Measurements from ENCODE around the gene XYLT1. TPM values are rescaled to one million over a fixed set of nuclear protein-coding genes. Genes with fewer than 3 reads are reported as not detected.

The XYLT1 gene
- total and polyA plus RNA-seq, 4 experiments from 2014 or later = 1.4 to 48.5 (median 24.5) TPM

DNA sequence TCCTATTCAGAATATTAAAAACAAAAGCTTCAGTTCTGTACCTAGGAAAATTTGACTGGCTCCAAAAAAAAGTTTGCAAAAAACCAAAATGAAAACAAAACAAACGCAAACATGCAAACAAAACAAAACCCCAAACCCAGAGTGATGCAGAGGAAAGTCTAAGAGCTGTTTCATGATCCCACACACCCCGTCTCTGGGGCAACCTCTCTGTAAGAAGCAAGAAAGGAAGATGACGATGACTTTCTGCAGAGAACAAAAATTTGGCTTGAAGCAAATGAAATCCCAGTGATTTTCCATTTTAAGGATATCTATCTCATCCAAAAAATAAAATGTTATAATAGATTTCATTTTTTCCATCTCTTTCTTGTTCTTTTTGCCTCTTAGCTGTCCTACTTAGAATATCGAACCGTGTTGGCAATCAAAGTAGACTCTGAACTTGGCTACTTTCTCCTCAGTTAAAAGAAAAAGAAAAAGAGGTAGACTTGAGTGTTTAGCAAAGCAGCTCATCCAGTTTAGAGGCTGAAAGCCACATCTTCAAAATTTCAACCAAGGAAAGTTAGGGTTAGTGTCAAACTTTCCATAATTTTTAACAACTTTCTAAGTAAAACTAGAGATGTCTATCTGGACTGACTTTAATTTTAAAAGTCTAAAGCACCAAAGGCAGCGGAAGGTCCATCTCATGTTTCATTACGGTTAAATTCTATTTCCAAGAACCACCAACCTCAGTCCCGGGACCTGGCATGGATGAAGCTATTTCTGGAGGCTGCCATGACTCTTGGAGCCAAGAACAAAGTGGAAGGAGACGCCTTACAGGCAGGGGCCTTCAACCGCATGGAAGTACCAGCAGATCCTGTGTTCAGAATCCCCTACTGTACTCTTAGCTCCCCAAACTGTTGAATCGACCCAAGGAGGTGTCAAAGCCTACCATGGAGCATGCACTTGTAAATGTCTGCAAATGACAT is 180.8 kb downstream of the XYLT1 start:
- no peaks in the 10 kb centered on the region for H3K27me3 ChIP-seq (ENCODE audit: insufficient read depth, low read length)
- H3K4me3 ChIP-seq (ENCODE audit: low read length in 2 of 2) = no peak overlapping the region
- H3K4me1 ChIP-seq (ENCODE audit: insufficient read depth, low read length) = no peaks in the 10 kb centered on the region
- H3K36me3 ChIP-seq (ENCODE audit: insufficient read depth, low read length) = no peaks in the 10 kb centered on the region
- H3K9me3 ChIP-seq (ENCODE audit: control insufficient read depth in 1 of 2, low read length in 2 of 2) = no peaks in the 10 kb centered on the region
- POLR2A ChIA-PET (ENCODE audit: partially characterized antibody) = interaction anchor here (0.6 kb wide), 1 partner anchor 152 kb away, joined by 3 read pairs; no protein-coding TSS in a partner anchor
- DNase-seq = no peak
- peaks cover 9 to 29% (median 19%) of the 10 kb centered on the region in 4 donors for H3K4me1 Mint-ChIP-seq
- peaks cover 0 to 15% of the 10 kb centered on the region in 2 donors for H3K36me3 Mint-ChIP-seq
- no peak overlapping the region for H3K4me3 Mint-ChIP-seq
- H3K27ac ChIP-seq (ENCODE audit: low read depth, low read length) = no peak overlapping the region
- CTCF ChIA-PET (ENCODE audit: partially characterized antibody) = interaction anchor here (0.7 to 1.2 kb wide), 2 partner anchors 178 to 289 kb away, joined by 3 read pairs; no protein-coding TSS in a partner anchor
- H3K9me3 Mint-ChIP-seq = peaks cover 0 to 4% (median 0%) of the 10 kb centered on the region in 8 donors
- intact Hi-C loops (cut with micrococcal nuclease) = no loop called here
- no peaks in the 10 kb centered on the region for H3K27me3 Mint-ChIP-seq
- H3K27ac Mint-ChIP-seq = peak overlapping the region in 1 of 7 donors; percentile 38

GRCh38 chr16:17289050-17289449 is 181.7 kb downstream of the XYLT1 start:
- no peaks in the 10 kb centered on the region for H3K9me3 ChIP-seq (ENCODE audit: control insufficient read depth in 1 of 2, low read length in 2 of 2)
- H3K4me3 Mint-ChIP-seq = no peak overlapping the region
- peaks cover 0 to 4% (median 0%) of the 10 kb centered on the region in 8 donors for H3K9me3 Mint-ChIP-seq
- intact Hi-C loops (cut with micrococcal nuclease) = no loop called here
- peak overlapping the region in 3 of 7 donors; percentile 18 to 75 (median 27) for H3K27ac Mint-ChIP-seq
- H3K4me1 ChIP-seq (ENCODE audit: insufficient read depth, low read length) = no peaks in the 10 kb centered on the region
- H3K4me3 ChIP-seq (ENCODE audit: low read length in 2 of 2) = no peak overlapping the region
- ChIA-PET POLR2A (ENCODE audit: partially characterized antibody) (interaction anchor here (0.6 kb wide), 1 partner anchor 153 kb away, joined by 3 read pairs; no protein-coding TSS in a partner anchor), CTCF (ENCODE audit: partially characterized antibody) (interaction anchor here (1.5 kb wide), 1 partner anchor 160 kb away, joined by 3 read pairs; no protein-coding TSS in a partner anchor)
- H3K36me3 Mint-ChIP-seq = peaks cover 0 to 15% of the 10 kb centered on the region in 2 donors
- no peak for DNase-seq
- peaks cover 10 to 24% (median 20%) of the 10 kb centered on the region in 4 donors for H3K4me1 Mint-ChIP-seq
- no peaks in the 10 kb centered on the region for H3K27me3 ChIP-seq (ENCODE audit: insufficient read depth, low read length)
- H3K27ac ChIP-seq (ENCODE audit: low read depth, low read length) = no peak overlapping the region
- H3K36me3 ChIP-seq (ENCODE audit: insufficient read depth, low read length) = no peaks in the 10 kb centered on the region
- no peaks in the 10 kb centered on the region for H3K27me3 Mint-ChIP-seq

DNA sequence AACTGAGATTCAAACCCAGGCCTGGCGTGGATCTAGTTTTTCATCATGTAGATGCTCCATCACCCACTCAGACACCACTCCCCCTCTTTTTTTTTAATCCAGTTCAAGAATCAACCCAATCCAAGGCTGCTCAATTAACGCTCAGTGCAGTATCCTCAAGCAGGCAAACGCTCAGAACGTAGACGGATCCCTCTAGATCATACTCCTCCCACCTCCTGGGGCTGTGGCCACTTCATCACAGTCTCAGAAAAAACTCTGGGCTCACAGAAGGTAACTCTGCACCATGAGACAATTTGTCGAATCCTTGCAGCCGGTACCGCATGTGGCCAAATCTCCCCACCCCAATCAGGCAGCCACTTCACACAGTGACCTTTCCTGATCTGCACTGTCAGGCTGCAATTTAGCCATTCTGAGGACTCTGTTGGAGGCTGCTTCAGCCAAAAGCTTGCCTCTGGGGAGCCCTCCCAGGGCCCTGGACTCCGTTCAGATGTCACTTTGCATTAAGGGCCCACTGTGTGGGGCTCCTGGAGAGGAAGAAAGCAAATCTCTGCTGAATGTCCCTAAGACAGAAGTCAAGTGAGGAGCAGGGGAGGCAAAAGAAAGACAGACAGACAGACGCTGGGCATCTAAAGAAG is 183.5 kb downstream of the XYLT1 start:
- Histone ChIP-seq H3K27me3 (ENCODE audit: insufficient read depth, low read length) (no peaks in the 10 kb centered on the region), H3K9me3 (ENCODE audit: control insufficient read depth in 1 of 2, low read length in 2 of 2) (no peaks in the 10 kb centered on the region), H3K4me1 (ENCODE audit: insufficient read depth, low read length) (no peaks in the 10 kb centered on the region), H3K36me3 (ENCODE audit: insufficient read depth, low read length) (no peaks in the 10 kb centered on the region), H3K4me3 (ENCODE audit: low read length in 2 of 2) (no peak overlapping the region), H3K27ac (ENCODE audit: low read depth, low read length) (no peak overlapping the region)
- intact Hi-C loops (cut with micrococcal nuclease) = no loop called here
- Mint-ChIP-seq H3K36me3 (peaks cover 0 to 10% of the 10 kb centered on the region in 2 donors), H3K27me3 (no peaks in the 10 kb centered on the region), H3K9me3 (peaks cover 0 to 4% (median 0%) of the 10 kb centered on the region in 8 donors), H3K4me3 (no peak overlapping the region), H3K4me1 (peaks cover 14 to 30% (median 28%) of the 10 kb centered on the region in 4 donors), H3K27ac (peak overlapping the region in 3 of 7 donors; percentile 4 to 38 (median 6))
- DNase-seq = no peak
- POLR2A ChIA-PET (ENCODE audit: partially characterized antibody) = no interaction called here
- CTCF ChIA-PET (ENCODE audit: partially characterized antibody) = interaction anchor here (0.9 to 1.4 kb wide), 4 partner anchors 9 to 60 kb away, joined by 3 to 4 read pairs (median 3); no protein-coding TSS in a partner anchor

- H3K9me3 ChIP-seq (ENCODE audit: control insufficient read depth in 1 of 2, low read length in 2 of 2) = no peaks in the 10 kb centered on the region
- intact Hi-C loops (cut with micrococcal nuclease) = no loop called here
- H3K4me3 ChIP-seq (ENCODE audit: low read length in 2 of 2) = no peak overlapping the region
- no peak overlapping the region for H3K27ac ChIP-seq (ENCODE audit: low read depth, low read length)
- H3K27me3 ChIP-seq (ENCODE audit: insufficient read depth, low read length) = no peaks in the 10 kb centered on the region
- Mint-ChIP-seq H3K9me3 (peaks cover 0 to 4% (median 0%) of the 10 kb centered on the region in 8 donors), H3K27me3 (no peaks in the 10 kb centered on the region), H3K36me3 (peaks cover 0 to 9% of the 10 kb centered on the region in 2 donors), H3K4me3 (no peak overlapping the region), H3K4me1 (peaks cover 13 to 30% (median 27%) of the 10 kb centered on the region in 4 donors), H3K27ac (peak overlapping the region in 2 of 7 donors; percentile 2 to 50)
- POLR2A ChIA-PET (ENCODE audit: partially characterized antibody) = no interaction called here
- no peak for DNase-seq
- no peaks in the 10 kb centered on the region for H3K4me1 ChIP-seq (ENCODE audit: insufficient read depth, low read length)
- no peaks in the 10 kb centered on the region for H3K36me3 ChIP-seq (ENCODE audit: insufficient read depth, low read length)
- CTCF ChIA-PET (ENCODE audit: partially characterized antibody) = no interaction called here
Measured at GRCh38 chr16:17286443-17286842, 184.3 kb downstream of the XYLT1 start.

GRCh38 chr16:17283016-17283415 is 187.7 kb downstream of the XYLT1 start:
- Mint-ChIP-seq H3K4me1 (peaks cover 20 to 41% (median 30%) of the 10 kb centered on the region in 4 donors), H3K4me3 (no peak overlapping the region), H3K36me3 (no peaks in the 10 kb centered on the region), H3K27ac (peak overlapping the region in 1 of 7 donors; percentile 14), H3K27me3 (no peaks in the 10 kb centered on the region), H3K9me3 (no peaks in the 10 kb centered on the region)
- DNase-seq = no peak
- no peaks in the 10 kb centered on the region for H3K27me3 ChIP-seq (ENCODE audit: insufficient read depth, low read length)
- no peak overlapping the region for H3K4me3 ChIP-seq (ENCODE audit: low read length in 2 of 2)
- no peak overlapping the region for H3K27ac ChIP-seq (ENCODE audit: low read depth, low read length)
- no peaks in the 10 kb centered on the region for H3K9me3 ChIP-seq (ENCODE audit: control insufficient read depth in 1 of 2, low read length in 2 of 2)
- H3K36me3 ChIP-seq (ENCODE audit: insufficient read depth, low read length) = no peaks in the 10 kb centered on the region
- POLR2A ChIA-PET (ENCODE audit: partially characterized antibody) = interaction anchor here (1.4 kb wide), 1 partner anchor 187 kb away, joined by 4 read pairs; no protein-coding TSS in a partner anchor
- CTCF ChIA-PET (ENCODE audit: partially characterized antibody) = interaction anchor here (0.7 kb wide), 1 partner anchor 14 kb away, joined by 5 read pairs; no protein-coding TSS in a partner anchor
- intact Hi-C loops (cut with micrococcal nuclease) = no loop called here
- no peaks in the 10 kb centered on the region for H3K4me1 ChIP-seq (ENCODE audit: insufficient read depth, low read length)

DNA sequence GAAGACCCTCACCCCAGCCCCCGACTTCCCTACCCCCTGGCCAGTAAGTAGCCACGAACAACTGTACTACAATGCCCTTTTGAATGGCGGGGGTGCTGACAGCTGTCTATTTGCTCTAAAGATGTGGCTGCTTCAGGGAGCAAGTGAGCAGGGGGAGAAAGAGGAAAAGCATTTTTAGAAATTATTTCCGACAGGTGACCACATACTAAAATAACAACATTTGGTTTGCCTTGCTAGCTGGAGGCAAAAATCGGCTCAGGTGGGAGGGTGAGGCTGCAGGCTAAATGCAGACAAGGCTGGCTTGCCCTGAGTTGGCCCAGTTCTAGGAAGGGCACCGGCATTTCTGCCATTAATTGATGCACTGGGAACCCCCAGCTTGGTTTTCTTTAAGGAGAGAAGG is 188.5 kb downstream of the XYLT1 start:
- no peaks in the 10 kb centered on the region for H3K36me3 Mint-ChIP-seq
- H3K27ac Mint-ChIP-seq = peak overlapping the region in 3 of 7 donors; percentile 49 to 63 (median 58)
- Histone ChIP-seq H3K27me3 (ENCODE audit: insufficient read depth, low read length) (no peaks in the 10 kb centered on the region), H3K27ac (ENCODE audit: low read depth, low read length) (no peak overlapping the region), H3K4me1 (ENCODE audit: insufficient read depth, low read length) (no peaks in the 10 kb centered on the region), H3K36me3 (ENCODE audit: insufficient read depth, low read length) (no peaks in the 10 kb centered on the region), H3K4me3 (ENCODE audit: low read length in 2 of 2) (no peak overlapping the region), H3K9me3 (ENCODE audit: control insufficient read depth in 1 of 2, low read length in 2 of 2) (no peaks in the 10 kb centered on the region)
- no peaks in the 10 kb centered on the region for H3K27me3 Mint-ChIP-seq
- peaks cover 20 to 38% (median 28%) of the 10 kb centered on the region in 4 donors for H3K4me1 Mint-ChIP-seq
- DNase-seq = no peak
- H3K9me3 Mint-ChIP-seq = no peaks in the 10 kb centered on the region
- CTCF ChIA-PET (ENCODE audit: partially characterized antibody) = no interaction called here
- H3K4me3 Mint-ChIP-seq = no peak overlapping the region
- POLR2A ChIA-PET (ENCODE audit: partially characterized antibody) = interaction anchor here (1.4 kb wide), 1 partner anchor 187 kb away, joined by 4 read pairs; no protein-coding TSS in a partner anchor
- intact Hi-C loops (cut with micrococcal nuclease) = no loop called here
